Measurements from ENCODE around the gene G6PC2.
A peak's percentile ranks its signal among the peaks of the same experiment; 100 is the strongest.
"Not testable (repeated sequence)": the region's sequence is repeated elsewhere in the genome, so short reads cannot be mapped to it uniquely, and the experiment has no call there.

Gene G6PC2

GRCh38 chr2:168901003-168901402 lies at the start of gene G6PC2:
Gene G6PC2 (plus strand): TSS chr2:168901291. CDS start chr2:168901332, 41 bp downstream.
- DNase-seq: no peak

GRCh38 chr2:168851674-168852320 lies 49.3 kb upstream of the G6PC2 start:
- no peak for DNase-seq

GRCh38 chr2:168852481-168852880 lies 48.6 kb upstream of the G6PC2 start:
- no peak for DNase-seq

- DNase-seq: no peak
These were observed 47.6 kb upstream of the G6PC2 start for GRCh38 chr2:168853471-168853870.

- no peak for DNase-seq
These were observed 46.4 kb upstream of the G6PC2 start for GRCh38 chr2:168854651-168855050.

GRCh38 chr2:168855601-168856000 lies 45.5 kb upstream of the G6PC2 start:
- DNase-seq: no peak

GRCh38 chr2:168858146-168858545 lies 42.9 kb upstream of the G6PC2 start:
- DNase-seq: no peak

- DNase-seq: not testable (repeated sequence)
These were observed 33.9 kb upstream of the G6PC2 start for GRCh38 chr2:168867164-168867563.

- DNase-seq: not testable (repeated sequence)
These were observed 30.7 kb upstream of the G6PC2 start for GRCh38 chr2:168870369-168870768.

GRCh38 chr2:168870824-168871223 lies 30.3 kb upstream of the G6PC2 start:
- not testable (repeated sequence) for DNase-seq

- DNase-seq: no peak
These were observed 26.6 kb upstream of the G6PC2 start for GRCh38 chr2:168874368-168875054.

- DNase-seq: not testable (repeated sequence)
These were observed 18.9 kb upstream of the G6PC2 start for GRCh38 chr2:168882163-168882562.

GRCh38 chr2:168884975-168885374 lies 16.1 kb upstream of the G6PC2 start:
- no peak for DNase-seq

GRCh38 chr2:168889635-168890005 lies 11.5 kb upstream of the G6PC2 start:
- no peak for DNase-seq

GRCh38 chr2:168890006-168890782 lies 10.9 kb upstream of the G6PC2 start, which contains the start of gene SPC25:
Gene SPC25 (minus strand): TSS chr2:168890430. CDS start chr2:168889519, 911 bp downstream.
- peak; percentile 87 for DNase-seq

GRCh38 chr2:168892327-168892726 lies 8.8 kb upstream of the G6PC2 start:
- no peak for DNase-seq

GRCh38 chr2:168894101-168894500 lies 7.0 kb upstream of the G6PC2 start:
- no peak for DNase-seq

- no peak for DNase-seq
These were observed 6.4 kb upstream of the G6PC2 start for GRCh38 chr2:168894720-168895119.

- no peak for DNase-seq
These were observed 5.3 kb upstream of the G6PC2 start for GRCh38 chr2:168895771-168896170.

GRCh38 chr2:168896783-168897182 lies 4.3 kb upstream of the G6PC2 start:
- DNase-seq: no peak

- no peak for DNase-seq
These were observed 3.6 kb upstream of the G6PC2 start for GRCh38 chr2:168897449-168897848.

GRCh38 chr2:168903888-168904287 lies 2.8 kb downstream of the G6PC2 start:
- no peak for DNase-seq

GRCh38 chr2:168904358-168904757 lies 3.3 kb downstream of the G6PC2 start:
- no peak for DNase-seq

All from NCI-H524 treated with DMSO at 0.1 percent for 48 hours (cell line).